ENCODE results near the gene MGAM2.

DNA sequence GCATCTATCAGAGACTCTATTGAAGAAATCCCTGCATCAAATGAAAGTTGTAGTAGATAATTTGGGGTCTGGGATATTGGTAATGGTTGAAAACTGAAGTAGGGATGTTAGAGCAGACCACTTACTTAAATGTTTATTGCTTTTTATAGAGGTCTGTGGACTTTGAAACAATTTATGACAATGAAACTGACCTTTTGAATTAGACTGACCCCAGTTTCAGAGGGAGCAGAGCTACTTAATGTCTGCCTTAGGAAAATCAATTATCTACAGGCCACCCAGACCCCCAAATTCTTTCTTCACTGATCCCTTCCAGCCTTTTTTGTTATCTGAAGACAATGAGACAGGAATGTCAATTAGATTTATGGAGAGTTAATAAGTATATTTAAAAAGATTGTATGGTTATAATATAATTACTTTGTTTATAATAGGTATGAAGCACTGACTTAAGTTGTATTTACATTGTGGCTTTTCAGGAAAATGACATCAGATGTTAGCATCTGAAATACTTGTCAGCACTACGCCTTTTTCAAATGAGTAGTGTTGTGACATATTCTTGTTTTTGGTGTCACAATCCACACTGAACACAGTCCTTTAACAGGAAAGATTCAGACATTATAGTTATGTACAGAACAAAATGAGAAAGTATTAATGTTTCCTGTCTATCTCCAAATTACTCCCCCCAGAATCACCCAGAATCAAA, 13.9 kb downstream of the MGAM2 start:
- TF ChIP-seq, protein P1, sequence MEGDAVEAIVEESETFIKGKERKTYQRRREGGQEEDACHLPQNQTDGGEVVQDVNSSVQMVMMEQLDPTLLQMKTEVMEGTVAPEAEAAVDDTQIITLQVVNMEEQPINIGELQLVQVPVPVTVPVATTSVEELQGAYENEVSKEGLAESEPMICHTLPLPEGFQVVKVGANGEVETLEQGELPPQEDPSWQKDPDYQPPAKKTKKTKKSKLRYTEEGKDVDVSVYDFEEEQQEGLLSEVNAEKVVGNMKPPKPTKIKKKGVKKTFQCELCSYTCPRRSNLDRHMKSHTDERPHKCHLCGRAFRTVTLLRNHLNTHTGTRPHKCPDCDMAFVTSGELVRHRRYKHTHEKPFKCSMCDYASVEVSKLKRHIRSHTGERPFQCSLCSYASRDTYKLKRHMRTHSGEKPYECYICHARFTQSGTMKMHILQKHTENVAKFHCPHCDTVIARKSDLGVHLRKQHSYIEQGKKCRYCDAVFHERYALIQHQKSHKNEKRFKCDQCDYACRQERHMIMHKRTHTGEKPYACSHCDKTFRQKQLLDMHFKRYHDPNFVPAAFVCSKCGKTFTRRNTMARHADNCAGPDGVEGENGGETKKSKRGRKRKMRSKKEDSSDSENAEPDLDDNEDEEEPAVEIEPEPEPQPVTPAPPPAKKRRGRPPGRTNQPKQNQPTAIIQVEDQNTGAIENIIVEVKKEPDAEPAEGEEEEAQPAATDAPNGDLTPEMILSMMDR (IDR thresholded peaks at IDR 0.05 in 8 of 11, conservative IDR thresholded peaks at IDR 0.05 in 3 of 11): no peak
- TF ChIP-seq POLR2A (IDR thresholded peaks at IDR 0.05) (no peak), POLR2AphosphoS5 (IDR thresholded peaks at IDR 0.05) (no peak)

Measured in spleen (tissue), 7 donors.